ENCODE results near the gene ALDH1L2.
"Not testable (repeated sequence)": the region's sequence is repeated elsewhere in the genome, so short reads cannot be mapped to it uniquely, and the experiment has no call there.

ALDH1L2 gene

GRCh38 chr12:104994336-104994735 lies 89.9 kb downstream of the ALDH1L2 start:
- Histone ChIP-seq H3K9ac (ENCODE audit: low read length) (no peak overlapping the region), H3K36me3 (ENCODE audit: control insufficient read depth, low read depth, low read length) (peaks cover 73% of the 10 kb centered on the region), H3K9me3 (ENCODE audit: control insufficient read depth, low read depth, low read length) (no peaks in the 10 kb centered on the region), H3K4me3 (ENCODE audit: low read length) (no peak overlapping the region), H3K4me1 (ENCODE audit: control insufficient read depth, low read depth, low read length) (no peaks in the 10 kb centered on the region), H3K27ac (ENCODE audit: low read length) (no peak overlapping the region), H3K27me3 (ENCODE audit: control insufficient read depth, insufficient read depth, low read length) (no peaks in the 10 kb centered on the region)

GRCh38 chr12:104991565-104992128 lies 92.6 kb downstream of the ALDH1L2 start:
- Histone ChIP-seq H3K27ac (ENCODE audit: low read length) (no peak overlapping the region), H3K36me3 (ENCODE audit: control insufficient read depth, low read depth, low read length) (peaks cover 80% of the 10 kb centered on the region), H3K9ac (ENCODE audit: low read length) (no peak overlapping the region), H3K4me1 (ENCODE audit: control insufficient read depth, low read depth, low read length) (peaks cover 6% of the 10 kb centered on the region), H3K4me3 (ENCODE audit: low read length) (no peak overlapping the region), H3K9me3 (ENCODE audit: control insufficient read depth, low read depth, low read length) (no peaks in the 10 kb centered on the region), H3K27me3 (ENCODE audit: control insufficient read depth, insufficient read depth, low read length) (no peaks in the 10 kb centered on the region)

DNA sequence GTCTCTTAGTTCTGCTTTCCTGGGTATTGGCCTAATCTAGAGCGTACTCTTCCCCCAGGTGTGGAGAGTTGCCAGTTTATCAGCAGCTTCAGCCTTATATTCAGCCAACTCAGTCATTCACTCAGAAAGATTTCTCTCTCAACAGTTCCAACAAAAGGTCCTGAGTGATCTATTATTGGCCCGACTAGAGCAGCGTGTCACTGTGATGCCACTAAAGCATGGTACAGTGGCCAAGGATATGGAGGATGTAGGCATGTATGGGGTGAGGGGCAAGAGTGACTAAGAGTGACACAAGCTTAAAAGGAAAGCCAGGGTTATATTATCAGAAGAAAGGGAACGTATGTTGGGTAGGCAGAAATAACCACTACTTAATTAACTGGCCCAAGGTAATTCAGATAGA lies 93.3 kb downstream of the ALDH1L2 start:
- Histone ChIP-seq H3K9me3 (ENCODE audit: control insufficient read depth, low read depth, low read length) (no peaks in the 10 kb centered on the region), H3K36me3 (ENCODE audit: control insufficient read depth, low read depth, low read length) (peaks cover 76% of the 10 kb centered on the region), H3K4me1 (ENCODE audit: control insufficient read depth, low read depth, low read length) (peaks cover 6% of the 10 kb centered on the region), H3K27ac (ENCODE audit: low read length) (no peak overlapping the region), H3K27me3 (ENCODE audit: control insufficient read depth, insufficient read depth, low read length) (no peaks in the 10 kb centered on the region), H3K4me3 (ENCODE audit: low read length) (no peak overlapping the region), H3K9ac (ENCODE audit: low read length) (no peak overlapping the region)

GRCh38 chr12:104986022-104986941 lies 98.0 kb downstream of the ALDH1L2 start, which contains the start of gene NOPCHAP1:
TSS of gene NOPCHAP1 (plus strand) at chr12:104986316. CDS start at chr12:104986353, 37 bp downstream.
- Histone ChIP-seq H3K4me3 (ENCODE audit: low read length) (peak within 1 kb of the TSS; percentile 90), H3K36me3 (ENCODE audit: control insufficient read depth, low read depth, low read length) (peaks cover 32% of the 10 kb centered on the region), H3K27me3 (ENCODE audit: control insufficient read depth, insufficient read depth, low read length) (no peaks in the 10 kb centered on the region), H3K27ac (ENCODE audit: low read length) (peak within 1 kb of the TSS; percentile 56), H3K9ac (ENCODE audit: low read length) (peak within 1 kb of the TSS; percentile 91), H3K9me3 (ENCODE audit: control insufficient read depth, low read depth, low read length) (no peaks in the 10 kb centered on the region), H3K4me1 (ENCODE audit: control insufficient read depth, low read depth, low read length) (peaks cover 6% of the 10 kb centered on the region)

DNA sequence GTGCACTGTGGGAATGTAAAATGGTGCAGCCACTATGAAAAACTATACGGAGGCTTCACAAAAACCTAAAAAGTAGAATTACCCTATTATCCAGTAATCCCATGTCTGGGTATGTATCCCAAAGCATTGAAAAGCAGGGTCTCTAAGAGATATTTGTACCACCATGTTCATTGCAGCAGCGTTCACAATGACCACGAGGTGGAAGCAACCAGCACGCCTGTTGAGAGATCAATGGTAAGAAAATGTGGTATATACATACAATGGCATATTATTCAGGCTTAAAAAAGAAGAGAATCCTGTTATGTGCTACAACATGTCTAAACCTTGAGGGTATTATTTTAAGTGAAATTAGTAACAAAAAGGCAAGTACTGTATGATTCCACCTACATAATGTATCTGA lies 99.1 kb downstream of the ALDH1L2 start:
- H3K27ac ChIP-seq (ENCODE audit: low read length), result no peak overlapping the region
- H3K9ac ChIP-seq (ENCODE audit: low read length), result no peak overlapping the region
- peaks cover 6% of the 10 kb centered on the region for H3K4me1 ChIP-seq (ENCODE audit: control insufficient read depth, low read depth, low read length)
- no peak overlapping the region for H3K4me3 ChIP-seq (ENCODE audit: low read length)
- H3K9me3 ChIP-seq (ENCODE audit: control insufficient read depth, low read depth, low read length), result no peaks in the 10 kb centered on the region
- H3K27me3 ChIP-seq (ENCODE audit: control insufficient read depth, insufficient read depth, low read length), result no peaks in the 10 kb centered on the region
- H3K36me3 ChIP-seq (ENCODE audit: control insufficient read depth, low read depth, low read length), result peaks cover 22% of the 10 kb centered on the region

GRCh38 chr12:104977688-104978087 lies 106.6 kb downstream of the ALDH1L2 start:
- H3K4me1 ChIP-seq (ENCODE audit: control insufficient read depth, low read depth, low read length); H3K9ac ChIP-seq (ENCODE audit: low read length); H3K9me3 ChIP-seq (ENCODE audit: control insufficient read depth, low read depth, low read length); H3K36me3 ChIP-seq (ENCODE audit: control insufficient read depth, low read depth, low read length); H3K27ac ChIP-seq (ENCODE audit: low read length); H3K4me3 ChIP-seq (ENCODE audit: low read length); H3K27me3 ChIP-seq (ENCODE audit: control insufficient read depth, insufficient read depth, low read length): not testable (repeated sequence)

GRCh38 chr12:104976703-104977102 lies 107.6 kb downstream of the ALDH1L2 start:
- Histone ChIP-seq H3K9me3 (ENCODE audit: control insufficient read depth, low read depth, low read length) (no peaks in the 10 kb centered on the region), H3K36me3 (ENCODE audit: control insufficient read depth, low read depth, low read length) (no peaks in the 10 kb centered on the region), H3K4me3 (ENCODE audit: low read length) (no peak overlapping the region), H3K27ac (ENCODE audit: low read length) (no peak overlapping the region), H3K4me1 (ENCODE audit: control insufficient read depth, low read depth, low read length) (no peaks in the 10 kb centered on the region), H3K27me3 (ENCODE audit: control insufficient read depth, insufficient read depth, low read length) (no peaks in the 10 kb centered on the region), H3K9ac (ENCODE audit: low read length) (no peak overlapping the region)

- no peaks in the 10 kb centered on the region for H3K9me3 ChIP-seq (ENCODE audit: control insufficient read depth, low read depth, low read length)
- no peak overlapping the region for H3K4me3 ChIP-seq (ENCODE audit: low read length)
- H3K36me3 ChIP-seq (ENCODE audit: control insufficient read depth, low read depth, low read length), result no peaks in the 10 kb centered on the region
- H3K4me1 ChIP-seq (ENCODE audit: control insufficient read depth, low read depth, low read length), result no peaks in the 10 kb centered on the region
- H3K27me3 ChIP-seq (ENCODE audit: control insufficient read depth, insufficient read depth, low read length), result no peaks in the 10 kb centered on the region
- H3K27ac ChIP-seq (ENCODE audit: low read length), result no peak overlapping the region
- no peak overlapping the region for H3K9ac ChIP-seq (ENCODE audit: low read length)
Observed at GRCh38 chr12:104975587-104976343, 108.5 kb downstream of the ALDH1L2 start.

- no peaks in the 10 kb centered on the region for H3K36me3 ChIP-seq (ENCODE audit: control insufficient read depth, low read depth, low read length)
- H3K9me3 ChIP-seq (ENCODE audit: control insufficient read depth, low read depth, low read length), result no peaks in the 10 kb centered on the region
- H3K4me1 ChIP-seq (ENCODE audit: control insufficient read depth, low read depth, low read length), result no peaks in the 10 kb centered on the region
- no peak overlapping the region for H3K9ac ChIP-seq (ENCODE audit: low read length)
- H3K27me3 ChIP-seq (ENCODE audit: control insufficient read depth, insufficient read depth, low read length), result no peaks in the 10 kb centered on the region
- no peak overlapping the region for H3K27ac ChIP-seq (ENCODE audit: low read length)
- no peak overlapping the region for H3K4me3 ChIP-seq (ENCODE audit: low read length)
Observed at GRCh38 chr12:104974626-104975290, 109.5 kb downstream of the ALDH1L2 start.

GRCh38 chr12:104973250-104973649 lies 111.0 kb downstream of the ALDH1L2 start:
- Histone ChIP-seq H3K27ac (ENCODE audit: low read length) (no peak overlapping the region), H3K36me3 (ENCODE audit: control insufficient read depth, low read depth, low read length) (no peaks in the 10 kb centered on the region), H3K27me3 (ENCODE audit: control insufficient read depth, insufficient read depth, low read length) (no peaks in the 10 kb centered on the region), H3K4me1 (ENCODE audit: control insufficient read depth, low read depth, low read length) (no peaks in the 10 kb centered on the region), H3K9me3 (ENCODE audit: control insufficient read depth, low read depth, low read length) (no peaks in the 10 kb centered on the region), H3K9ac (ENCODE audit: low read length) (no peak overlapping the region), H3K4me3 (ENCODE audit: low read length) (no peak overlapping the region)

DNA sequence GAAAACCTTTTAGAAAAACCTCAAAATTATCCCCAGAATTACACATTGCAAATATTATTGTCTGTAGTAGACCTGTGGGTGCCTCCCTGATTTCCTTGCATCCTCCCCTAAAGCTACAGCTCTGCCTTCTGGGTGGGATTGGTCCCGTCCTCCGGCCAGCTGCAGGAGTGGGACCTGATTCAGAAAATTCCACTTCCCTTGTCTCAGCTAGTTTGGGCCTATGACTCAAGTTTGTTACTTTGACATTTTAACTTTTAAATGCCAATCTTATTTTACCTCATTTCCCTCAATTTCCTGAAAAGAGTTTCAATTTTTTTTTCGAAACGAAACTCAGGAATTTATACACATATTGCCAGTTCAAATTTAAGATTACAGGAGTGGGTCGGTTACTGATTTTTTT lies 113.0 kb downstream of the ALDH1L2 start:
- no peaks in the 10 kb centered on the region for H3K9me3 ChIP-seq (ENCODE audit: control insufficient read depth, low read depth, low read length)
- H3K36me3 ChIP-seq (ENCODE audit: control insufficient read depth, low read depth, low read length), result no peaks in the 10 kb centered on the region
- no peaks in the 10 kb centered on the region for H3K27me3 ChIP-seq (ENCODE audit: control insufficient read depth, insufficient read depth, low read length)
- no peak overlapping the region for H3K4me3 ChIP-seq (ENCODE audit: low read length)
- no peaks in the 10 kb centered on the region for H3K4me1 ChIP-seq (ENCODE audit: control insufficient read depth, low read depth, low read length)
- no peak overlapping the region for H3K27ac ChIP-seq (ENCODE audit: low read length)
- H3K9ac ChIP-seq (ENCODE audit: low read length), result no peak overlapping the region
